ENCODE data around the gene WNT3A. TPM values are rescaled to one million over a fixed set of nuclear protein-coding genes. Genes with fewer than 3 reads are reported as not detected.

The WNT3A gene
- total and polyA plus RNA-seq, 2 of the 4 experiments (the other 2 are of a cell fraction), result not detected

DNA sequence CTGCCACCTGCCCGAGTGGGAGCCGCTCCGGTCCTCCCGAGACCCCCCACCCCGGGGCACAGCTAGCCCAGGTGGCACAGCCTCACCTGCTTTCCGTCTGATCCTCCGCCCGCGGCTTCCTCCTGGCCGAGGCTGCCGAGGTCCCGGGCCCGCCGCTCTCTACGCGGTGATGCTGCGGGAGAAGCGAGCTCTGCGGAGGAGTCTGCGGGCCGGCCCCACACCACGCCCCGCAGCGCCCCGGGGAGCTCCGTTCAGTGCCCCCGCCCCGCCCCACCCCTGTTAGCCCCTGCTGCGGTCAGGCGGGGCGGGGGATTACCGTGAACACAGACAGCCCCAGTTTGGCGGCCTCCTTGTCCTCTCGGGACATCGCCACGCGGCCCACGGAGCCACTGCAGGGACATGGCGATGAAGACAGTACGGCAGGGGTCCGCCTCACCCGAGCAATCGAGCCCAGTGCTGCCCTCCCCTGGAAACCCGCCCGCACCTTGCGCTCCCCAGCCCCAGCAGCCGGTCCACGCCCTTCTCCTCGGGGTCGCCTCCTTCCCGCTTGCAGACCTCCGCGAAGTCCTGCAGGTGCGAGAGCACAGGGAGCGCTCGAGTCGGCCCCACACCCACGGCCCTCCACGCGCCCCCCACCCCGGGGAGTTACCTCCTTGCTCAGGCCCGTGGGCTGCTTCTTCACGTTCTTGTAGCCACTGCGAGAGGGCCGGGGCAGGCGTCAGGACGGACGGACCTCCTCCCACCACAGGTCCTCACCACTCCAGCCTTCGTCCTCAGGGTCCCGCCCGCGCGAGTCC, 95.4 kb downstream of the WNT3A start:
- 9% methylated on average over 29 of the region's 73 CpGs; no CpG with 5 or more reads in 1 of the 2 experiments for WGBS, 2 experiments (ENCODE audit: extremely low coverage in 2 of 2, insufficient read length in 1 of 2)
- H3K4me3 ChIP-seq (ENCODE audit: insufficient read depth, low read depth, low read length), result peak overlapping the region; percentile 62
- no peak overlapping the region for H2BK5ac ChIP-seq (ENCODE audit: low read depth, low read length, poor library complexity, severe bottlenecking)
- no peak overlapping the region for H2BK15ac ChIP-seq (ENCODE audit: low read depth, low read length)
- peaks cover 45% of the 10 kb centered on the region for H3K36me3 ChIP-seq (ENCODE audit: control insufficient read depth, insufficient read depth, low read length)
- no peak overlapping the region for H3K14ac ChIP-seq (replicated peaks; ENCODE audit: low read depth, low read length)
- no peak overlapping the region for H2BK120ac ChIP-seq (ENCODE audit: low read depth, low read length)
- H3K4me1 ChIP-seq (ENCODE audit: control insufficient read depth, insufficient read depth, low read length), result peaks cover 7% of the 10 kb centered on the region; the same call in 1 of the 2 replicates
- H3K23ac ChIP-seq (ENCODE audit: low read depth, low read length), result no peak overlapping the region
- DNase-seq (no peak), ATAC-seq (ENCODE audit: low read depth) (peak; percentile 28)
- peak overlapping the region; percentile 4; the same call in 1 of the 2 replicates for H3K27ac ChIP-seq (ENCODE audit: insufficient read depth, low read length)
- H4K5ac ChIP-seq (ENCODE audit: low read depth, low read length), result no peak overlapping the region
- no peak overlapping the region; a peak in 1 of 4 replicates for H4K8ac ChIP-seq (ENCODE audit: low read depth in 2 of 2, low read length in 2 of 2)
- no peak overlapping the region for H3K56ac ChIP-seq (ENCODE audit: extremely low read depth, insufficient read depth, low read length)
- ChIA-PET CTCF (no interaction called here), POLR2A (ENCODE audit: unreplicated experiment) (no interaction called here)
- H3K79me1 ChIP-seq (ENCODE audit: low read depth in 1 of 2, low read length in 2 of 2), result peaks cover 7 to 50% of the 10 kb centered on the region in 2 experiments; a peak in 3 of 4 replicates
- H2AK5ac ChIP-seq (ENCODE audit: low read depth, low read length), result no peak overlapping the region
- H2AFZ ChIP-seq (replicated peaks; ENCODE audit: low read length, poor library complexity), result peak overlapping the region; percentile 69
- TF ChIP-seq CTCF (conservative IDR thresholded peaks at IDR 0.05; ENCODE audit: low read depth, low read length) (0 out of 2 replicates have a peak, but pooled peaks have one; percentile 13), SMC3 (IDR thresholded peaks at IDR 0.05; ENCODE audit: low read depth, low read length) (no peak), POLR2A (IDR thresholded peaks at IDR 0.05; ENCODE audit: low read depth, low read length) (peak; percentile 5; the same call in 1 of the 2 replicates)
- intact Hi-C loops (cut with micrococcal nuclease) (loop anchor here (1.0 to 5.0 kb wide), 3 partner anchors 17 to 103 kb away; partner anchors contain the start of gene GUK1), in situ Hi-C loops (cut with MboI; ENCODE audit: low sequenced_read_pairs) (no loop called here), dilution Hi-C loops (cut with HindIII; ENCODE audit: low sequenced_read_pairs, unreplicated experiment) (no loop called here)
- no TSS peak for BruUV-seq (replicated peaks)
- peak overlapping the region; percentile 40 for H3K9ac ChIP-seq (ENCODE audit: low read depth, low read length)
- peak overlapping the region; percentile 84 for H2AK9ac ChIP-seq (replicated peaks; ENCODE audit: low read depth, low read length, poor library complexity)
- no peak overlapping the region; the same call in 1 of the 2 replicates for H4K91ac ChIP-seq (ENCODE audit: insufficient read depth, low read depth, low read length)
- no peak overlapping the region for H3K18ac ChIP-seq (ENCODE audit: low read depth, low read length)
- peaks cover 13% of the 10 kb centered on the region for H3K9me1 ChIP-seq (ENCODE audit: insufficient read depth, low read length)
- H4K20me1 ChIP-seq (ENCODE audit: insufficient read depth, low read length), result peaks cover 47% of the 10 kb centered on the region
- H3K4ac ChIP-seq (ENCODE audit: low read depth, low read length), result no peak overlapping the region
- H2BK20ac ChIP-seq (ENCODE audit: low read depth, low read length), result no peak overlapping the region
- peak overlapping the region; percentile 71 for H3K4me2 ChIP-seq (ENCODE audit: low read depth, low read length)
- H3K9me3 ChIP-seq (ENCODE audit: control insufficient read depth, insufficient read depth, low read length), result no peaks in the 10 kb centered on the region
- no peaks in the 10 kb centered on the region for H3K27me3 ChIP-seq (ENCODE audit: control insufficient read depth, insufficient read depth, low read length)
